ENCODE measurements around the gene LCE7A. TPM values are rescaled to one million over a fixed set of nuclear protein-coding genes. Genes with fewer than 3 reads are reported as not detected.

The LCE7A gene
- total and polyA plus RNA-seq, 2 of the 4 experiments (the other 2 are of a cell fraction) = not detected

DNA sequence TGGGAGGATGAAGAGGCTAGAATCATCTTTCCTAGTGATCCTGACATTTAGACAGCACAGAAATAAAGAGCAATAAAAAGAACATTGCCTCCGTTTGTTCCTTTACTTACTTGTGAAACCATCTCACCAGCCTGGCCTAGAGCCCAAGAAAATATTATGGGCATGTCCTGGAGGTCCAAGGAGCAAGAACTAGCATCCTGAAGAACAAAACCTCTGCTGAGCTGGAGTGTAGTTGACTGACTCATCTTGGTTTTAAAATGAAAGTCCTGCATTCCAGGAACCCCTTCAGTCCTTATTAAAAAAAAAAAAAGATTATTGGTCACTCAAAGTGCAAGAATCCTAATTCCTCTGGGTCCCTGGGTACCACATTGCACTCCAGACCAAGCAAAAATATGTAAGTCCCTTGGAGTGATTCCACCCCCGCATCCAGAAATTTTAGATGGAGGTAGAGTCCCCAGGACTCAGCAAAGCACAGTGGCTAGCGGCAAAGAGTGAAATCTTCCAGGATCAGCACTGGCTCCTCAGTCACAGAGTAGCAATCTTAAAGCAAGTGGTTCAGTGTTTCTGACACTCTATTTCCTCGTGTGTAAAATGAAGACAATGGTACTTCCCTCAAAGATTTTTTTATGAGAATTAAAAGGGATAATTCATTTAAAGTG, 25.3 kb downstream of the LCE7A start:
- Histone ChIP-seq H3K9me3 (ENCODE audit: control insufficient read depth, insufficient read depth, low read length) (no peaks in the 10 kb centered on the region), H3K4me2 (ENCODE audit: low read depth, low read length) (no peak overlapping the region), H4K91ac (ENCODE audit: insufficient read depth, low read depth, low read length) (no peak overlapping the region), H4K8ac (ENCODE audit: low read depth in 2 of 2, low read length in 2 of 2) (no peak overlapping the region), H3K36me3 (ENCODE audit: control insufficient read depth, insufficient read depth, low read length) (no peaks in the 10 kb centered on the region), H3K4me1 (ENCODE audit: control insufficient read depth, insufficient read depth, low read length) (no peaks in the 10 kb centered on the region), H4K20me1 (ENCODE audit: insufficient read depth, low read length) (no peaks in the 10 kb centered on the region), H4K5ac (ENCODE audit: low read depth, low read length) (no peak overlapping the region), H2BK15ac (ENCODE audit: low read depth, low read length) (no peak overlapping the region), H3K9me1 (ENCODE audit: insufficient read depth, low read length) (no peaks in the 10 kb centered on the region), H2AK5ac (ENCODE audit: low read depth, low read length) (no peak overlapping the region), H2BK120ac (ENCODE audit: low read depth, low read length) (no peak overlapping the region), H3K56ac (ENCODE audit: extremely low read depth, insufficient read depth, low read length) (no peak overlapping the region), H3K27me3 (ENCODE audit: control insufficient read depth, insufficient read depth, low read length) (no peaks in the 10 kb centered on the region), H3K23ac (ENCODE audit: low read depth, low read length) (no peak overlapping the region), H3K18ac (ENCODE audit: low read depth, low read length) (no peak overlapping the region), H2BK5ac (ENCODE audit: low read depth, low read length, poor library complexity, severe bottlenecking) (no peak overlapping the region), H3K4ac (ENCODE audit: low read depth, low read length) (no peak overlapping the region), H3K4me3 (ENCODE audit: insufficient read depth, low read depth, low read length) (no peak overlapping the region), H2BK20ac (ENCODE audit: low read depth, low read length) (no peak overlapping the region), H3K79me1 (ENCODE audit: low read depth in 1 of 2, low read length in 2 of 2) (no peaks in the 10 kb centered on the region), H3K9ac (ENCODE audit: low read depth, low read length) (no peak overlapping the region), H2AFZ (replicated peaks; ENCODE audit: low read length, poor library complexity) (no peak overlapping the region), H3K14ac (replicated peaks; ENCODE audit: low read depth, low read length) (no peak overlapping the region), H3K27ac (ENCODE audit: insufficient read depth, low read length) (no peak overlapping the region), H2AK9ac (replicated peaks; ENCODE audit: low read depth, low read length, poor library complexity) (no peak overlapping the region)
- CTCF ChIA-PET = no interaction called here
- intact Hi-C loops (cut with micrococcal nuclease) (no loop called here), in situ Hi-C loops (cut with MboI; ENCODE audit: low sequenced_read_pairs) (no loop called here), dilution Hi-C loops (cut with HindIII; ENCODE audit: low sequenced_read_pairs, unreplicated experiment) (no loop called here)
- no peak for DNase-seq
- TF ChIP-seq CEBPB (IDR thresholded peaks at IDR 0.05; ENCODE audit: low read depth, low read length) = no peak
- no peak for TF ChIP-seq SMC3 (IDR thresholded peaks at IDR 0.05; ENCODE audit: low read depth, low read length)
- no peak for TF ChIP-seq BHLHE40 (IDR thresholded peaks at IDR 0.05; ENCODE audit: low read depth, low read length)
- TF ChIP-seq MXI1 (IDR thresholded peaks at IDR 0.05; ENCODE audit: borderline replicate concordance, low read depth, low read length) = no peak
- no peak for TF ChIP-seq CHD1 (IDR thresholded peaks at IDR 0.05; ENCODE audit: low read depth, low read length)
- TF ChIP-seq MAZ (IDR thresholded peaks at IDR 0.05; ENCODE audit: borderline replicate concordance, low read depth, low read length) = no peak
- no peak for TF ChIP-seq RCOR1 (IDR thresholded peaks at IDR 0.05; ENCODE audit: insufficient replicate concordance, low read length)
- TF ChIP-seq MAFK (IDR thresholded peaks at IDR 0.05; ENCODE audit: low read depth, low read length) = no peak
- TF ChIP-seq, protein P1, sequence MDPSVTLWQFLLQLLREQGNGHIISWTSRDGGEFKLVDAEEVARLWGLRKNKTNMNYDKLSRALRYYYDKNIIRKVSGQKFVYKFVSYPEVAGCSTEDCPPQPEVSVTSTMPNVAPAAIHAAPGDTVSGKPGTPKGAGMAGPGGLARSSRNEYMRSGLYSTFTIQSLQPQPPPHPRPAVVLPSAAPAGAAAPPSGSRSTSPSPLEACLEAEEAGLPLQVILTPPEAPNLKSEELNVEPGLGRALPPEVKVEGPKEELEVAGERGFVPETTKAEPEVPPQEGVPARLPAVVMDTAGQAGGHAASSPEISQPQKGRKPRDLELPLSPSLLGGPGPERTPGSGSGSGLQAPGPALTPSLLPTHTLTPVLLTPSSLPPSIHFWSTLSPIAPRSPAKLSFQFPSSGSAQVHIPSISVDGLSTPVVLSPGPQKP (IDR thresholded peaks at IDR 0.05; ENCODE audit: borderline replicate concordance, low read depth, low read length) = no peak
- TF ChIP-seq, protein P2, sequence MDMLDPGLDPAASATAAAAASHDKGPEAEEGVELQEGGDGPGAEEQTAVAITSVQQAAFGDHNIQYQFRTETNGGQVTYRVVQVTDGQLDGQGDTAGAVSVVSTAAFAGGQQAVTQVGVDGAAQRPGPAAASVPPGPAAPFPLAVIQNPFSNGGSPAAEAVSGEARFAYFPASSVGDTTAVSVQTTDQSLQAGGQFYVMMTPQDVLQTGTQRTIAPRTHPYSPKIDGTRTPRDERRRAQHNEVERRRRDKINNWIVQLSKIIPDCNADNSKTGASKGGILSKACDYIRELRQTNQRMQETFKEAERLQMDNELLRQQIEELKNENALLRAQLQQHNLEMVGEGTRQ (IDR thresholded peaks at IDR 0.05; ENCODE audit: low read depth, low read length) = no peak
- no peak for TF ChIP-seq NFE2L2 (IDR thresholded peaks at IDR 0.05; ENCODE audit: low read depth, low read length)
- TF ChIP-seq, protein P3, sequence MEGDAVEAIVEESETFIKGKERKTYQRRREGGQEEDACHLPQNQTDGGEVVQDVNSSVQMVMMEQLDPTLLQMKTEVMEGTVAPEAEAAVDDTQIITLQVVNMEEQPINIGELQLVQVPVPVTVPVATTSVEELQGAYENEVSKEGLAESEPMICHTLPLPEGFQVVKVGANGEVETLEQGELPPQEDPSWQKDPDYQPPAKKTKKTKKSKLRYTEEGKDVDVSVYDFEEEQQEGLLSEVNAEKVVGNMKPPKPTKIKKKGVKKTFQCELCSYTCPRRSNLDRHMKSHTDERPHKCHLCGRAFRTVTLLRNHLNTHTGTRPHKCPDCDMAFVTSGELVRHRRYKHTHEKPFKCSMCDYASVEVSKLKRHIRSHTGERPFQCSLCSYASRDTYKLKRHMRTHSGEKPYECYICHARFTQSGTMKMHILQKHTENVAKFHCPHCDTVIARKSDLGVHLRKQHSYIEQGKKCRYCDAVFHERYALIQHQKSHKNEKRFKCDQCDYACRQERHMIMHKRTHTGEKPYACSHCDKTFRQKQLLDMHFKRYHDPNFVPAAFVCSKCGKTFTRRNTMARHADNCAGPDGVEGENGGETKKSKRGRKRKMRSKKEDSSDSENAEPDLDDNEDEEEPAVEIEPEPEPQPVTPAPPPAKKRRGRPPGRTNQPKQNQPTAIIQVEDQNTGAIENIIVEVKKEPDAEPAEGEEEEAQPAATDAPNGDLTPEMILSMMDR (conservative IDR thresholded peaks at IDR 0.05; ENCODE audit: low read depth, low read length) = no peak
- no peak for TF ChIP-seq RFX5 (IDR thresholded peaks at IDR 0.05; ENCODE audit: low read depth, low read length)
- TF ChIP-seq POLR2A (IDR thresholded peaks at IDR 0.05; ENCODE audit: low read depth, low read length) = no peak
- no peak for TF ChIP-seq RAD21 (IDR thresholded peaks at IDR 0.05; ENCODE audit: low read length)
- TF ChIP-seq FOS (IDR thresholded peaks at IDR 0.05; ENCODE audit: low read depth, low read length) = no peak
- POLR2A ChIA-PET (ENCODE audit: unreplicated experiment) = no interaction called here
- WGBS, 2 experiments (ENCODE audit: extremely low coverage in 2 of 2, insufficient read length in 1 of 2) = no CpG with 5 or more reads among the region's 4 CpGs
- no TSS peak for BruUV-seq (replicated peaks)
- ATAC-seq (ENCODE audit: low read depth) = no peak
